KG1 (cell line): ENCODE measurements around the gene ZFAND3.
"Not testable (repeated sequence)": the region's sequence is repeated elsewhere in the genome, so short reads cannot be mapped to it uniquely, and the experiment has no call there.

Experiments
- DNase-seq: peaks from one replicate; lab custom pipeline; 2025; lab: John Stamatoyannopoulos, UW

ZFAND3 gene

GRCh38 chr6:38049861-38050397 lies 230.4 kb downstream of the ZFAND3 start:
- not testable (repeated sequence) for DNase-seq

GRCh38 chr6:38051819-38052434 lies 232.4 kb downstream of the ZFAND3 start:
- no peak for DNase-seq

GRCh38 chr6:38054527-38055202 lies 235.1 kb downstream of the ZFAND3 start:
- no peak for DNase-seq

- no peak for DNase-seq
Observed at GRCh38 chr6:38055203-38055589, 235.7 kb downstream of the ZFAND3 start.

GRCh38 chr6:38056361-38056760 lies 236.8 kb downstream of the ZFAND3 start:
- no peak for DNase-seq

- DNase-seq: no peak
Observed at GRCh38 chr6:38057994-38058393, 238.5 kb downstream of the ZFAND3 start.

GRCh38 chr6:38062066-38062465 lies 242.5 kb downstream of the ZFAND3 start:
- no peak for DNase-seq

GRCh38 chr6:38063973-38064372 lies 244.4 kb downstream of the ZFAND3 start:
- DNase-seq: no peak

- no peak for DNase-seq
Observed at GRCh38 chr6:38064431-38064830, 244.9 kb downstream of the ZFAND3 start.

- DNase-seq: no peak
Observed at GRCh38 chr6:38065734-38066305, 246.3 kb downstream of the ZFAND3 start.

GRCh38 chr6:38067263-38067980 lies 247.9 kb downstream of the ZFAND3 start:
- no peak for DNase-seq

GRCh38 chr6:38068854-38069590 lies 249.5 kb downstream of the ZFAND3 start:
- DNase-seq: no peak

GRCh38 chr6:38077488-38078030 lies 258.0 kb downstream of the ZFAND3 start:
- no peak for DNase-seq

GRCh38 chr6:38078671-38079070 lies 259.1 kb downstream of the ZFAND3 start:
- DNase-seq: no peak

- DNase-seq: no peak
Observed at GRCh38 chr6:38079107-38079506, 259.6 kb downstream of the ZFAND3 start.

GRCh38 chr6:38079537-38079936 lies 260.0 kb downstream of the ZFAND3 start:
- no peak for DNase-seq

- no peak for DNase-seq
Observed at GRCh38 chr6:38080360-38080759, 260.8 kb downstream of the ZFAND3 start.

- DNase-seq: no peak
Observed at GRCh38 chr6:38080889-38081288, 261.4 kb downstream of the ZFAND3 start.

GRCh38 chr6:38085031-38085430 lies 265.5 kb downstream of the ZFAND3 start:
- DNase-seq: no peak

GRCh38 chr6:38086346-38086745 lies 266.8 kb downstream of the ZFAND3 start:
- DNase-seq: no peak

GRCh38 chr6:38088010-38088409 lies 268.5 kb downstream of the ZFAND3 start:
- DNase-seq: no peak

GRCh38 chr6:38088829-38089228 lies 269.3 kb downstream of the ZFAND3 start:
- no peak for DNase-seq
